Activated naive CD8-positive, alpha-beta T cell treated with anti-CD3 and anti-CD28 coated beads, Interleukin-2, amount 50 U/mL, for 24 hours (primary cell): ENCODE measurements around the gene FOXA1.

ENCODE experiments used
- ATAC-seq: fragments of 150-1000 bp; cut with Tn5 transposase; one replicate; pipeline ENCODE4 v1.10.0; 2021
- DNase-seq: peaks from one replicate; pipeline ENCODE4 v3.0.0; 2021
- H3K27ac Mint-ChIP-seq: one replicate; pipeline ENCODE4 v1.8.0; 2021; ENCODE audit warnings: mild to moderate bottlenecking, mixed read lengths
- H3K27me3 Mint-ChIP-seq: one replicate; pipeline ENCODE4 v1.8.0; 2021; ENCODE audit warnings: mixed read lengths
- H3K36me3 Mint-ChIP-seq: one replicate; pipeline ENCODE4 v1.8.0; 2021; ENCODE audit warnings: low read depth, mixed read lengths
- H3K4me1 Mint-ChIP-seq: one replicate; pipeline ENCODE4 v1.8.0; 2021; ENCODE audit warnings: mixed read lengths
- H3K4me3 Mint-ChIP-seq: one replicate; pipeline ENCODE4 v1.8.0; 2021; ENCODE audit warnings: mild to moderate bottlenecking, moderate library complexity, mixed read lengths
- H3K9me3 Mint-ChIP-seq: one replicate; pipeline ENCODE4 v1.8.0; 2021; ENCODE audit warnings: mixed read lengths

FOXA1 gene

DNA sequence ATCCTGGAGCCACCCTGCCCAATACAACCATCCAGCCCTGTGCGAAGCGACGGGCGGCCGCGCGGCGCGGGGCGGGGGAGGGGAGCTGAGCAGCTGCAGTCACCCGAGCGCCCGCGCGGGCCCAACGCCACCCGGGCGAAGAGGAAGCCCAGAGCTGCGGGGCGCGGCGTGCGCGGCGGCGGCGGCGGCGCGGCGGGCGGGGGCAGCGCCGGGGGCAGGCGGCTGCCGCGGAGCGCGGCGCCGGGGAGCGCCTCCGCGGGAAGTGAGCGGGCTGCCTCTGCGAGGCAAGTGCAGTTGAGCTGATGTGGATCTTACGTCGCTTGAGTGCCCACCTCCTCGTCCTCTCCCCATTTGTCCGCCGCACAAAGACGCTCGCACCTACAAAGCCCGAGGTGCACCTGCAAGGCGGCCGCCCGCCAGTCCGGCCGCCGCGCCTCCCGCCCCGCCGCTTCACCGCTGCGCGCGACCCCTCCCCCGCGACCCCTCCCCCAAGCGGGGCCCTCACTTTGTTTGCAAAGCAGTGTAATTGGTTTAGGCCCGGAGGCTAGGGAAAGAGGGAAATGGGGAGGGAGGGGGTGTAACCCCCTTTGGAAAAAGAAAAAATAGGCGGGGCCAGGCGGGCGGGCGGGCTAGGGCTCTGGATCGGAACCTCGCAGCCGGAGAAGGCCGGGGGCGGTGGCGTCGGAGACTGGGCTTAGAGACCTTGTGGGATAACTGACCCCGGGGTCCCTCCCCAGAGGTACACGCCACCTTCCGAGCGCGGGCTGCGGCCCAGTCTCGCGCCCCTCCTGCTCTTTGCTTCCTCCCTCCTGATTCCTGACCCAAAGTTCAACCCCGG, at the start of gene FOXA1, which contains the start of gene TTC6:
TSS of gene FOXA1 (minus strand) at position 279 of the 838 bp plus-strand sequence. CDS start at position 2, 277 bp downstream.
TSS of gene TTC6 (plus strand) at position 659 of the 838 bp plus-strand sequence. CDS start 26,436 bp downstream, outside the sequence.
- H3K9me3 Mint-ChIP-seq = peaks cover 26% of the 10 kb centered on the region
- H3K27ac Mint-ChIP-seq = peak within 1 kb of the TSS; percentile 82
- ATAC-seq (no peak), DNase-seq (no peak)
- H3K4me1 Mint-ChIP-seq = peaks cover 30% of the 10 kb centered on the region
- H3K4me3 Mint-ChIP-seq = peak within 1 kb of the TSS; percentile 74
- peaks cover 77% of the 10 kb centered on the region for H3K27me3 Mint-ChIP-seq
- peaks cover 22% of the 10 kb centered on the region for H3K36me3 Mint-ChIP-seq

DNA sequence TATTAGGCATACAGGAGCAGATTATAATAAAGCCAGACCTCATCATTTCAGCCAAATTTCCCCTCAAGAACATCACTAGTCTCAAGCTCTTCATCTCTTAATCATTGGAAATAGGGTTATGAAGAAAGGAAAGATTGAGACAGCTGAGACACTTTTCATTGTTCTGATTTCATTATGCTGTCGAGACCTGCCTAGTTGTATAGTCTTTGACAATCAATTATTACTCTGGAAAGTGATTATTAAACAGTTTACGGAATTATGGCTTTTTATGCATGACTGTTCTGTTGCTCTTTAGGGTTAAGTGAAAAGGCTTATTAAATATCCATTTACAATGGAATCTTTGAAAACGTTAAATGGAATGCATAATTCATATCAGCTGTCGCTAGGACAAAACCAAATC, 48.7 kb upstream of the FOXA1 start:
- ATAC-seq = no peak
- Mint-ChIP-seq H3K4me1 (no peaks in the 10 kb centered on the region), H3K9me3 (no peaks in the 10 kb centered on the region), H3K27ac (no peak overlapping the region), H3K27me3 (no peaks in the 10 kb centered on the region), H3K36me3 (no peaks in the 10 kb centered on the region), H3K4me3 (no peak overlapping the region)
- no peak for DNase-seq

DNA sequence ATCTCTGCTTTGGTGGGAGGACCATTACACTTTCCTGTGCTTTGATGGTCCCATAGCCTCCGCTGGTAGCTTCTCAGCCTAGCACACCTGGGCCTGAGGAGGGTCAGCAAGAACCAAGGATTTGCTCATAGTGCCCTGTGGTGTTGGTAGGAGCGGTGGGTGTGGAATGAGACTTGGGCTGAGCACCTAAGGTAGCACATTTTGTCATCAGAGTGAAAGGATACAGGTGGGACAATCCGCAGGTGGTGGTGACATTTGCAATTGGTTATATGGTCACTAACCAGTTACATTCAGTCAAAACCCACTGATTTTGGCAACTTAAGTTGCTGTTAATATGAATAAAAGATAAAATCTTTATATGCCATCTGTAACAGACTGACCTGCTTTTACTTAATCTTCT, 47.1 kb upstream of the FOXA1 start:
- H3K4me3 Mint-ChIP-seq = no peak overlapping the region
- no peaks in the 10 kb centered on the region for H3K36me3 Mint-ChIP-seq
- no peaks in the 10 kb centered on the region for H3K4me1 Mint-ChIP-seq
- H3K27ac Mint-ChIP-seq = no peak overlapping the region
- ATAC-seq (no peak), DNase-seq (no peak)
- H3K27me3 Mint-ChIP-seq = no peaks in the 10 kb centered on the region
- H3K9me3 Mint-ChIP-seq = peaks cover under 1% of the 10 kb centered on the region

DNA sequence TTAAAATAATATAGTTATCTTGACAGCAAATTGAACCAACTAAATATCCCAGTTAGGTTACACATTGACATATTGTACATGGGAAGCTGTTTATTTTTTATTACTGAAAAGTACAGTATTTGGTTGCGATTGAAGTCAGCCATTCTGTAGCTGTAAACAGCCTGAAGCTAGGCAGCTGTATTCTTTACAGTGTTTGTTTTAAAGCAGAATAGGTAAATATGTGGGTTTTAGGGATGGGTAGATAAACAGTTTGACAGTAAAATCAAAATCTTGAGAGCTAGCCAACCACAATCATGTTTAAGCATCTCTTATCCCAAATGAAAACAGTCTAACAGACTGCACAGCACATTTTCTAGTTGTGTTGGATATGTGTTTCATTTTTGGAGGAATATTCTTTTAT, 46.1 kb upstream of the FOXA1 start:
- Mint-ChIP-seq H3K27ac (no peak overlapping the region), H3K27me3 (no peaks in the 10 kb centered on the region), H3K36me3 (no peaks in the 10 kb centered on the region), H3K4me3 (no peak overlapping the region), H3K9me3 (peaks cover 5% of the 10 kb centered on the region), H3K4me1 (no peaks in the 10 kb centered on the region)
- no peak for DNase-seq
- no peak for ATAC-seq

DNA sequence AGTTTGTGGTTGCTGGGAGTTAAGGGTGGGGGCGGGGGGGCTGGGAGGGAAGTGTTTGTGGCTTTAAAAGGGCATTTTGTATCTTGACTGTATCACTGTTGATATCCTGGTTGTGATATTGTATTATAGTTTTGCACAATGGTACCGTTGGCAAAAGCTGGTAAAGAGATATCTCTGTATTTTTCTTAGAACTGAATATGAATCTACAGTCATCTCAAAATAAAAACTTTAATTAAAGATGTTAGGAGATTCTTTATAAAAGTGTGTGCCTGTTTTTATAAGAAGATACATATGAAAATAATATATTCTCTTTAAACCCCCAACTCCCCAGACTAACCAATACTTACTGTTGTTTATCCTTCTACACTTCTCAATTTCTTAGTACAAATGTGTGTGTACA, 43.5 kb upstream of the FOXA1 start:
- Mint-ChIP-seq H3K27ac (no peak overlapping the region), H3K9me3 (peaks cover 5% of the 10 kb centered on the region)
- ATAC-seq = no peak

DNA sequence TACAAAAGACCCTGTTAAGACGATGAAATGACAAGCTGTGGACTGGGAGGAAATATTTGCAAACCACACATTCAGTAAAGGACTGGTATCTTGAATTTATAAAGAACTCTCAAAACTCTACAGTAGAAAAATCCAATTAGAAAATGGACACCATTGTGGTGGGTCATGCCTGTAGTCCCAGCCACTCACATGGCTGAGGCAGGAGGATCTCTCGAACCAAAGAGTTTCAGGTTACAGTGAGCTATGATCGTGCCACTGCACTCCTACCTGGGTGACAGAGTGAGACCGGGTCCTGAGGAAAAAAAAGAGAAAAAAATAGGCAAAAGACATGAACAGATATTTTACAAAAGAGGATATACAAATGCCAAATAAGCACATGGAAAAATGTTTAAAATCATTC, 42.3 kb upstream of the FOXA1 start:
- ATAC-seq = no peak
- H3K9me3 Mint-ChIP-seq = peaks cover 5% of the 10 kb centered on the region
- H3K27me3 Mint-ChIP-seq = no peaks in the 10 kb centered on the region

More for the DNA sequence above, 43.5 kb upstream of the FOXA1 start:
- Mint-ChIP-seq H3K4me1 (no peaks in the 10 kb centered on the region), H3K4me3 (no peak overlapping the region), H3K27me3 (no peaks in the 10 kb centered on the region), H3K36me3 (no peaks in the 10 kb centered on the region)
- DNase-seq = no peak

DNA sequence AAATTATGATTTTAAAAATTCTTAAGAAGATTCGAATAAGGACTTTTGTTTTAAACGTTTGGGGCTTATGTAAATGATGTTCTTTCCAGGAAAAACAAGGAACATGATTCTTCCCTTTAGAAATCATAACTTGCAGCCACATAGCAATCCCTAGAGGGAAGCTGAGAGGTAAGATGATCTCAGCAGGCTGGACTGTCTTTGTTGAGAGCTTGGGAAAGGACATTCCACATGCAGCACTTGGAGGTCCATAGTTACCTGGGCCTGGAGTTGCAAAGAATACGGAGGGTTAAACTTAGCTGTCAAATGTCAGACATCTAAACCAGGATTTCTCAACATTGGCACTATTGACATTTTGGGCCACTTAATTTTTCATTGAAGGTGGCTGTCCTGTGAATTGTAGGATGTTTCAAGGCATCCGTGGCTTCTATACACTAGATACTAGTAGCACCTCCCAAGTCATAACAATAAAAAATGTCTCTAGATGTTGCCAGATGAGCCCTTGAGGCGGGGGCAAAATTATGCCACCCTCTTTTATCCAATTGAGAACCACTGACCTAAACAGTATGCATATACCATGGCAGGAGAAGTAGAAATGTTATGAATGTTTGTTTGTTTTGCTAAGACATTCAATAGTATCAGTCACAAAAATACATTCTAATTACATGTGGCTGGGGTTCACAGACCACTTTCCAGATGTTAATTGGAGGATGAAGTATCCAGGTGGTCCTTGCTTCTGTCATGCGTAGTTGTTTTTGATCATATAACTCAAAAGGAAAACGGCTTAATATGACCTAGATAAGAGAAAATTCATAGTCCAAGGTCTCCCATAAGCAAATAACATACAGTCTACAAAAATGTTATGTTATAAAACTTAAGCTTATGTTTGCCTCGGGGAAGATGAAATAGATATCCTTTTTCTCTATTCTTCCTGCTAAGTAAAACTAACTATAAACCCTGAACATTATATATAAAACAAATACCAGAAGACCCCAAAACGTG, 30.8 kb upstream of the FOXA1 start:
- Mint-ChIP-seq H3K4me1 (no peaks in the 10 kb centered on the region), H3K27ac (no peak overlapping the region), H3K27me3 (peaks cover 25% of the 10 kb centered on the region), H3K4me3 (no peak overlapping the region), H3K36me3 (no peaks in the 10 kb centered on the region), H3K9me3 (peaks cover 19% of the 10 kb centered on the region)
- ATAC-seq (no peak), DNase-seq (no peak)

More for the DNA sequence above, 42.3 kb upstream of the FOXA1 start:
- H3K27ac Mint-ChIP-seq = no peak overlapping the region
- H3K4me1 Mint-ChIP-seq = no peaks in the 10 kb centered on the region
- DNase-seq = no peak
- no peaks in the 10 kb centered on the region for H3K36me3 Mint-ChIP-seq
- H3K4me3 Mint-ChIP-seq = no peak overlapping the region

DNA sequence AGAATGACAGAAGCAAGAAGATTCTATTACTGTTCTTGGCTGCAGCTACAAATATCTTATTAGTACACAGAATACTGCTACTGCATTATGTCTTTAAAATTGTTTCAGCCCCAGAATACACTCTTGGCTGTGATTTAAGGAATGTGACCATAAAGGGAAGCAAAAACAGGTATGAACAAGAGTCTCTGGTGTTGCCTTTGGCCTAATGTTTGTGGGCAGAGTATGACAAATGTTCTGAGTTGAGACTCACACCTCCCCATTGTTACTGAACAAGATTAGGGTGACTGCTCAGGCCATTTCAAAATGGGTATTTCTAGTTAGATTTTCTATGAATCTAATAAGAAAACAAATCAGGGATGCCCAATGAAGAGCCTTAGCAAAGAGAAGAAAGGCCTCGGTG, 28.9 kb upstream of the FOXA1 start:
- Mint-ChIP-seq H3K4me1 (no peaks in the 10 kb centered on the region), H3K27ac (no peak overlapping the region), H3K4me3 (no peak overlapping the region), H3K36me3 (no peaks in the 10 kb centered on the region), H3K27me3 (peaks cover 26% of the 10 kb centered on the region), H3K9me3 (peaks cover 14% of the 10 kb centered on the region)
- ATAC-seq (no peak), DNase-seq (no peak)

DNA sequence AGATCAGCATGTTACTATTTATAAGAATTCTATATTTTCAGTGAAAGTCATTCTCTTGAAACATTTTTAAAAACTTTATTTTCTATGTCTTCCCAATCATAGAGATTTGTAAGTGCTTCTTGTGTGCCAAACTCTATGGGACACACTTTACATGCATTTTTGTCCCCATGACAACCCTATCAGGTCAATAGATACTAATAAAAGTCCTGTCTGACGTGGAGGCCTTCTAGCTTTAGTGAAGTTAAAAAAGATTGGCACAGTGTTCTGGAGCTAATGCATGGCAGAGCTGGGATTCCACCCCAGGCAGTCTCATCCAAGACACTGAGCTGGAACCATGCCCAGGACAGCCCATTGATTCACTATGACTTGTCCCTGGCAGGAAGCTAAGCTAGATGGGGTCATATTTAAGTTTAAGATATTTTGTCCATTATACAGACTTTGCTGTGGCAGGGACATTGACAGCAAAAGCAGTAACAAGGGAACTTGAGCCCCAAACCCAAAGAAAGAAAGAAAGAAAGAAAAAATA, 28.4 kb upstream of the FOXA1 start:
- Mint-ChIP-seq H3K4me3 (no peak overlapping the region), H3K27ac (no peak overlapping the region), H3K27me3 (peaks cover 26% of the 10 kb centered on the region), H3K4me1 (no peaks in the 10 kb centered on the region), H3K9me3 (peaks cover 18% of the 10 kb centered on the region), H3K36me3 (no peaks in the 10 kb centered on the region)
- ATAC-seq = no peak
- DNase-seq = no peak

DNA sequence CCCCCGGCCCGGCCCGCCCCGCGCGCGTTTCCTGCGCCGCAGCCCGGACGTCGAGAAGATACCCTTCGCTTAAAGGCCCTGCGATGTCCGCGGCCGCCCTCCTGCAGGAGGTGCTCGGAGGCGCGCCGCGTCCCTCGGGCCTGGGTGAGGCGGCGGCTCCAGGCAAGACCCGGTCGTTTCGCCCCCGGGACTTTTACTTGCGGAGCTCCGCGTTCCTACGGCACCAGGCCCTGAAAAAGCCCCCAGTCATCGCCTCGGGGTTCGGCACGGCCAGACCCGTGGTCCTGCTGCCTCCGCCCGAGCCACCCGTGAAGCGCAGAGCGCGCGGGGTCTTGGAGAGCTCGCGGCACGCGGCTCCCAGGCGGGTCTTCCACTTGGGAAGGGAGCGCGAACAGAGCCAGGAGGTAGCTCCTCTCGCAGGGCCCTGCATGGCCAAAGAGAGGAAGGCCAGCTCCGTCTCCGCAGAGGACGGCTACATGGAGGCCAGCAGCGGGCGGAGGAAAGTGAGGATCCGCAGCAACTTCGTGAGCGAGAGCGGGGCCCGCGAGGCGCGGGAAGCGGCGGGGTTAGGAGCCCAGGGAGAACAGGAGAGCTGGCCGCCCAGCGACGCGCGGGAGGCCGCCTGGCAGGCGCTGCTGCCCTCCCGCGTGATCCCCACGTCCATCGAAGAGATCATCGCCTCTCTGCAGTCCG, 27.3 kb upstream of the FOXA1 start:
- peaks cover 16% of the 10 kb centered on the region for H3K9me3 Mint-ChIP-seq
- H3K4me1 Mint-ChIP-seq = no peaks in the 10 kb centered on the region
- H3K27ac Mint-ChIP-seq = no peak overlapping the region
- peaks cover 26% of the 10 kb centered on the region for H3K27me3 Mint-ChIP-seq
- no peak overlapping the region for H3K4me3 Mint-ChIP-seq
- ATAC-seq (no peak), DNase-seq (no peak)
- no peaks in the 10 kb centered on the region for H3K36me3 Mint-ChIP-seq

DNA sequence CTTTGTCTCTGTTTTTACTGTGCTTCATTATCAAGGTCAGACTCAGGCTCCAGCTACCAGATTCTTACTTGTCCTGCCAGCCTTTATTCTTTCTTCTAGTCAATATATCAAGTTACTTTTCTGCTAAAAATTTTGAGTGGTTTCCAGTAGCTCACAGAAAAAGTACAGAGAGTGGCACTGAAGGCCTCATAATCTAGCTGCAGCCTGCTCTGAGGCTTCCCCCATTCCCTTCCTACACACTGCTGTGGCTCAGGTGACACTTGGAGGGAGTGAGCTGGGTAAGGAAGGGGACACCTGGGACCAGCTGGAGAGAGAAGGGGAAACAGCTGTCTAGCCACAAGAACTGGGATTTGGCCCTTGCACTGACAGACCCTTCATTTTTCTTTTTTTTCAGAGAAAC, 25.8 kb upstream of the FOXA1 start:
- Mint-ChIP-seq H3K27ac (no peak overlapping the region), H3K36me3 (no peaks in the 10 kb centered on the region), H3K9me3 (peaks cover 21% of the 10 kb centered on the region), H3K27me3 (peaks cover 26% of the 10 kb centered on the region), H3K4me1 (no peaks in the 10 kb centered on the region), H3K4me3 (no peak overlapping the region)
- ATAC-seq (no peak), DNase-seq (no peak)

DNA sequence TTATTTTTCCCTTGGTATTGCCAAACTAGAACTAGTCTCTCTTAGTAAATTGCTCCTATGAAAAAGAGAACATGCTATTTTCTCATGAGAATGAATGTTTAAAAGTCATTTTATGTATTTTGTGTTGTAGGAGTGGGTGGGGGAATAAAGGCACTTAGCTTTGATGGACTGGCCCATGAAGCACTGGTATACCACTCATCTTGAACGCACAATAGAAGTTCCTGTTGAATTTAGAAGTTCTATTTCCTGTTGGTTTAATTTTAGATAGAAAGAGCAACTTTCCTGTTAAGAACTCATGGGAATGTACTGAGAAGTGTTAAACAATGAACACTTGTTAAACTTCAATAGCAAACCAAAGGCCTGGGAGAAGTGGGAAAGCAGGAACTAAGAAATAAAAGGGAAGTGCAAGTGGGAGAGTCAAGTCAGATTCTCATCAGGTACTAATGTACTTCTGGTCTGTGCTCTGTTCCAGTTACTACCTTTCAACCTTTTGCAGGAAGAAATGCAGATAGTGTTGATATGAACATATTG, 23.5 kb upstream of the FOXA1 start:
- Mint-ChIP-seq H3K27ac (no peak overlapping the region), H3K36me3 (peaks cover 2% of the 10 kb centered on the region), H3K4me1 (no peaks in the 10 kb centered on the region), H3K4me3 (no peak overlapping the region), H3K27me3 (peaks cover 21% of the 10 kb centered on the region), H3K9me3 (peaks cover 27% of the 10 kb centered on the region)
- ATAC-seq (no peak), DNase-seq (no peak)

DNA sequence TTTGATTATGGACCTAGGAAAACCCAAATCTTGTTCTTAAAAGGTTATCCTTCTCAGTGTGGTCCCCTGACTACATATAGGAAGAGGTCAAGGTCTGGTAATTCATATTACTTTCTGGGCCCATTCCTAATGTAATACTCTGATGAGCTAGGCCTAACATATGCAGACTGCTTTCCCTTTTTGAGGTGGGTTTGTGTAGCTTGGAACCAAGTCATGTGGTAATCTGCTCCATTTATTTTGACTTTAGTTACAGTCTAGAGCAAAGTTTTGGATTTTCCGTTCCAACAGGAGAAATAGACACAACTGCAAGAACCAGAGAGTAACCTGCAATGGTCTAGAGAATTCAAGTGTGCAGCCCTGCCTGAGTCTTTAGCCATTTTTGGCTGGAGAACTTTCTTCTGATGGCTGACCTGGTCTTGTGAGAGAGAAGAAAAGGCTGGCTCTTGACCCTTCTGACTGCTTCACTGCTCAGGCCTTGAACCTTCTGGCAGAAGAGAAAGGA, 22.9 kb upstream of the FOXA1 start:
- ATAC-seq (no peak), DNase-seq (no peak)
- peaks cover 2% of the 10 kb centered on the region for H3K36me3 Mint-ChIP-seq
- no peaks in the 10 kb centered on the region for H3K4me1 Mint-ChIP-seq
- peaks cover 28% of the 10 kb centered on the region for H3K9me3 Mint-ChIP-seq
- H3K27ac Mint-ChIP-seq = no peak overlapping the region
- H3K27me3 Mint-ChIP-seq = peaks cover 16% of the 10 kb centered on the region
- H3K4me3 Mint-ChIP-seq = no peak overlapping the region

DNA sequence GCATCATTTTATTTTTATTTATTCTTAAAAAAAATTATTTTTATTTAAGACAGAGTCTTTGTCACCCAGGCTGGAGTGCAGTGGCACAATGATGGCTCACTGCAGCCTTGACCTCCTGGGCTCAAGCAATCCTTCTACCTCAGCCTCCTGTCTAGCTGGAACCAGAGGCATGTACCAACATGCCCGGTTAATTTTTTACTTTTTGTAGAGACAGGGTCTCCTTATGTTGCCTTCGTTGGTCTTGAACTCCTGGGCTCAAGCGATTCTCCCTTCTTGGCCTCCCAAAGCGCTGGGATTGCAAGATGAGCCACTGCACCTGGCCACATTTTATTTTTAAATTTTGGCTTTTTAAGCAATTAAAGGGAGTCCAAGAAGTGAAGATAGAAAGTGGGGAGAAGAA, 21.8 kb upstream of the FOXA1 start:
- Mint-ChIP-seq H3K36me3 (peaks cover 2% of the 10 kb centered on the region), H3K9me3 (peaks cover 33% of the 10 kb centered on the region), H3K27ac (no peak overlapping the region), H3K4me3 (no peak overlapping the region), H3K4me1 (no peaks in the 10 kb centered on the region), H3K27me3 (peaks cover 14% of the 10 kb centered on the region)
- DNase-seq = no peak
- ATAC-seq = no peak
